DOHH2 (cell line): ENCODE results near the gene MTMR2.

Source experiments
- H3F3A ChIP-seq: fragments of 200-600 bp; sonication (generic), shearing (Covaris generic); 2 replicates; pipeline ENCODE4 v1.6.0; 2016; ENCODE audit warnings: antibody characterized with exemption, mild to moderate bottlenecking; ENCODE audit not compliant: control insufficient read depth, insufficient read depth
- H3K27ac ChIP-seq: fragments of 200-600 bp; sonication (generic); 2 replicates; pipeline ENCODE4 v1.5.1; 2014; ENCODE audit warnings: low read depth, mild to moderate bottlenecking, low read length, moderate library complexity
- H3K27me3 ChIP-seq: fragments of 200-600 bp; sonication (generic); 2 replicates; pipeline ENCODE4 v1.6.1; 2014; ENCODE audit warnings: mild to moderate bottlenecking, low read length, mixed read lengths; ENCODE audit not compliant: control insufficient read depth
- H3K36me3 ChIP-seq: fragments of 200-600 bp; sonication (generic); 2 replicates; pipeline ENCODE4 v1.6.1; 2014; ENCODE audit warnings: mild to moderate bottlenecking, low read length, moderate library complexity, mixed read lengths; ENCODE audit not compliant: control insufficient read depth
- H3K4me1 ChIP-seq: fragments of 200-600 bp; sonication (generic); 2 replicates; pipeline ENCODE4 v1.6.1; 2014; ENCODE audit warnings: mild to moderate bottlenecking, low read length, mixed read lengths; ENCODE audit not compliant: control insufficient read depth
- H3K4me2 ChIP-seq: fragments of 200-600 bp; sonication (generic); 2 replicates; pipeline ENCODE4 v1.6.0; 2014; ENCODE audit warnings: mild to moderate bottlenecking, low read length, moderate library complexity
- H3K4me3 ChIP-seq: fragments of 200-600 bp; sonication (generic); 2 replicates; pipeline ENCODE4 v1.5.1; 2014; ENCODE audit warnings: mild to moderate bottlenecking, low read length, mixed read lengths
- H3K79me2 ChIP-seq: fragments of 200-600 bp; sonication (generic); 2 replicates; pipeline ENCODE4 v1.6.1; 2014; ENCODE audit warnings: mild to moderate bottlenecking, low read length, mixed read lengths; ENCODE audit not compliant: control insufficient read depth
- H3K9me2 ChIP-seq: fragments of 200-600 bp; sonication (generic); replicated peaks from 2 replicates; pipeline ENCODE4 v1.6.1; 2014; ENCODE audit warnings: mild to moderate bottlenecking, low read length, mixed read lengths; ENCODE audit not compliant: control insufficient read depth
- H3K9me3 ChIP-seq: fragments of 200-600 bp; sonication (generic); 2 replicates; pipeline ENCODE4 v1.6.1; 2014; ENCODE audit warnings: antibody characterized with exemption, low read length, mixed read lengths; ENCODE audit not compliant: control insufficient read depth, insufficient read depth
- H4K20me1 ChIP-seq: fragments of 200-600 bp; sonication (generic); 2 replicates; pipeline ENCODE4 v1.6.0; 2014; ENCODE audit warnings: low read depth, mild to moderate bottlenecking, antibody characterized with exemption, low read length, moderate library complexity; ENCODE audit not compliant: control insufficient read depth, insufficient read depth
- CTCF ChIP-seq: fragments of 200-600 bp; sonication (generic); IDR thresholded peaks from one replicate; pipeline ENCODE4 v1.5.1; 2014; ENCODE audit warnings: antibody characterized with exemption, mild to moderate bottlenecking, low read depth, low read length; ENCODE audit not compliant: poor library complexity, severe bottlenecking
- EZH2phosphoT487 ChIP-seq: fragments of 200-600 bp; sonication (generic); IDR thresholded peaks from 2 replicates; pipeline ENCODE4 v1.6.1; 2017; ENCODE audit warnings: borderline replicate concordance, mild to moderate bottlenecking, antibody characterized with exemption, low read length, moderate library complexity, mixed read lengths

The MTMR2 gene

GRCh38 chr11:95911369-95911759 is 12.5 kb downstream of the MTMR2 start:
- Histone ChIP-seq H3K27me3 (no peaks in the 10 kb centered on the region), H4K20me1 (no peaks in the 10 kb centered on the region), H3K4me2 (no peak overlapping the region), H3K4me1 (no peaks in the 10 kb centered on the region), H3K4me3 (no peak overlapping the region), H3K27ac (no peak overlapping the region), H3F3A (no peaks in the 10 kb centered on the region), H3K9me3 (no peaks in the 10 kb centered on the region), H3K79me2 (peaks cover 38% of the 10 kb centered on the region), H3K9me2 (no peaks in the 10 kb centered on the region), H3K36me3 (no peaks in the 10 kb centered on the region)
- TF ChIP-seq EZH2phosphoT487 (no peak), CTCF (no peak)

DNA sequence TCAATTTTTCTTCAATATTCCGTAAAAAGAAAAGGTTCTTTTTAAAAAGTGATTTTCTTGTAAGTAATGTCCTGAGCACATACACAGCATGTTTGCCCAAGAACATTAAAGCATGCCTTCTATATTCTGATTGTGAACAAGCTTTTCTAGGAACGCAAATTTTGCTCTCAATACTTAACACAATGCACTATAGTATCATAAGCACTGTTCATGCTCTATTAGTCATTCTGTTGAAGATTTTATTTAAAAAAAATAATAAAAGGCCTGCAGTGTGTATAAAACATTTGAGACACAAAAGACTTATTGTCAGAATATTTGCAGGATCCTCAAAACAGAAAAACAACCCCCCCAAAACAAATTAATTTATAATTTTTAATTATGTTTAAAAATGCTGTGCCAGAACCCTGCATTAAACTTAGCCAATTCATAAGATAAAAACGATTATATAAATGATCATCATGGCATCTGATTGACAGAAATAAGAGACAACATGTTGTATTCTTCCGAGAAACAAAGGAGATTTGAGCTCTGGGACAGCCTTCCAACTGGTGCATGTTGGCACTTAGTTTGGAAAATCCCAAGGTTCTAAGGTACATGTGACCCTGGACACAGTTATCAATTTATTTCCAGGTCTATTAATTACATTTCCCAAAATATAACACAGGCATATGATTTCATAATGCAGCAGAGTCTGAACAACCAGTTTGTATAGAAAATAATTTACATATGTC is 13.1 kb downstream of the MTMR2 start:
- no peak overlapping the region for H3K4me2 ChIP-seq
- no peak overlapping the region for H3K4me3 ChIP-seq
- no peaks in the 10 kb centered on the region for H3K9me2 ChIP-seq
- TF ChIP-seq EZH2phosphoT487 (no peak), CTCF (no peak)
- H3K9me3 ChIP-seq, result no peaks in the 10 kb centered on the region
- H3K27ac ChIP-seq, result no peak overlapping the region
- peaks cover 38% of the 10 kb centered on the region for H3K79me2 ChIP-seq
- H3K4me1 ChIP-seq, result no peaks in the 10 kb centered on the region
- H3K27me3 ChIP-seq, result no peaks in the 10 kb centered on the region
- H3F3A ChIP-seq, result no peaks in the 10 kb centered on the region
- no peaks in the 10 kb centered on the region for H4K20me1 ChIP-seq
- H3K36me3 ChIP-seq, result no peaks in the 10 kb centered on the region

GRCh38 chr11:95908826-95909225 is 15.1 kb downstream of the MTMR2 start:
- Histone ChIP-seq H3F3A (no peaks in the 10 kb centered on the region), H3K9me2 (no peaks in the 10 kb centered on the region), H3K79me2 (peaks cover 51% of the 10 kb centered on the region), H3K36me3 (no peaks in the 10 kb centered on the region), H3K27me3 (no peaks in the 10 kb centered on the region), H3K4me2 (no peak overlapping the region), H4K20me1 (no peaks in the 10 kb centered on the region), H3K9me3 (no peaks in the 10 kb centered on the region), H3K4me3 (no peak overlapping the region), H3K4me1 (no peaks in the 10 kb centered on the region), H3K27ac (no peak overlapping the region)
- TF ChIP-seq CTCF (no peak), EZH2phosphoT487 (no peak)
